GM19238 (cell line): ENCODE data around the gene THY1.
"Not testable (repeated sequence)": the region's sequence is repeated elsewhere in the genome, so short reads cannot be mapped to it uniquely, and the experiment has no call there.

ENCODE experiments used
- DNase-seq: peaks from one replicate; pipeline ENCODE4 v3.0.0; 2011; ENCODE audit warnings: low spot score; ENCODE audit not compliant: insufficient read length

THY1 gene

DNA sequence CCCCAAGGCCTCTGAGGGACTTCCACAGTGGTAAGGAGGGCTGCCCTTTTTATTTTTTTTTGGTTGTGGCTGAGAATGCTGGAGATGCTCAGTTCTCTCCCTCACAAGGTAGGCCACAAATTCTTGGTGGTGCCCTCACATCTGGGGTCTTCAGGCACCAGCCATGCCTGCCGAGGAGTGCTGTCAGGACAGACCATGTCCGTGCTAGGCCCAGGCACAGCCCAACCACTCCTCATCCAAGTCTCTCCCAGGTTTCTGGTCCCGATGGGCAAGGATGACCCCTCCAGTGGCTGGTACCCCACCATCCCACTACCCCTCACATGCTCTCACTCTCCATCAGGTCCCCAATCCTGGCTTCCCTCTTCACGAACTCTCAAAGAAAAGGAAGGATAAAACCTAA, 4.2 kb downstream of the THY1 start:
- DNase-seq, result no peak

DNA sequence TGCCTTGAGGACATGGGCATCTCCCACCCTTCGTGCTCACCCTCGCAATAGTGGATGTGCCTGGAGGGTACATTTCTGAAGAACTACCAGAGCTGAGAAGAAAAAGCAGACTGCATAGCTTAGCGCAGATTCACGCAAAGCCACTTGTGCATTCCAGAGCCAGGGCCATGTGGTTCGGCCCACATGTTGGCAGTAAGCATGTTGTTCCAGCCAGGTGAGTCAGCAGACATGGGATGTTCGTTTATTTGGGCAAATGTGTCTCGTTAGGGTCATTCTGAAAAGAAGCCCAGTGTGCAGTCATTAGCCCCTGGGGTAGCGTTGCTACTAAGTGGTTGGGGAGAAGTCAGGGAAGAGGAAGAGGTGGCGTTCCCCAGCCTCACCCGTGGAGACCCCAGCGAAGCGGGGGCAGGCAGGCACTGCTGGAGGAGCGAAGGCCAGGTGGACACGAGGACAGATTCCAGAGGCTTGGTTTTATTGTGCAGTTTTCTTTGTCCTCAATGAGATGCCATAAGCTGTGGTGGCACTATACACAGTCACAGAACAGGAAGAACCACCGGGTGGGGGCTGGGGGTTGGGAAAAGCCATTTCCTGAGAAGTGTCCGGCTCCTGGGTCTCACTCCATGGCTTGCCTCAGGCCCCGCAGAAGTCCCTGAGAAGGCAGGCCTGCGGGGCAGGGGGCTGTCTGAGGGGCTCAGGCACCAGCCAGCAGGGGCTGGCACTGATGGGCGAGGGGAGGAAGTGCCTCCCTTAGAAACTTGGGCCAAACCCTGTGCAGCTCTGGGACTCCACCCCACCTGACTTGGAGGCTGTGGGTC, 5.0 kb downstream of the THY1 start:
- no peak for DNase-seq

DNA sequence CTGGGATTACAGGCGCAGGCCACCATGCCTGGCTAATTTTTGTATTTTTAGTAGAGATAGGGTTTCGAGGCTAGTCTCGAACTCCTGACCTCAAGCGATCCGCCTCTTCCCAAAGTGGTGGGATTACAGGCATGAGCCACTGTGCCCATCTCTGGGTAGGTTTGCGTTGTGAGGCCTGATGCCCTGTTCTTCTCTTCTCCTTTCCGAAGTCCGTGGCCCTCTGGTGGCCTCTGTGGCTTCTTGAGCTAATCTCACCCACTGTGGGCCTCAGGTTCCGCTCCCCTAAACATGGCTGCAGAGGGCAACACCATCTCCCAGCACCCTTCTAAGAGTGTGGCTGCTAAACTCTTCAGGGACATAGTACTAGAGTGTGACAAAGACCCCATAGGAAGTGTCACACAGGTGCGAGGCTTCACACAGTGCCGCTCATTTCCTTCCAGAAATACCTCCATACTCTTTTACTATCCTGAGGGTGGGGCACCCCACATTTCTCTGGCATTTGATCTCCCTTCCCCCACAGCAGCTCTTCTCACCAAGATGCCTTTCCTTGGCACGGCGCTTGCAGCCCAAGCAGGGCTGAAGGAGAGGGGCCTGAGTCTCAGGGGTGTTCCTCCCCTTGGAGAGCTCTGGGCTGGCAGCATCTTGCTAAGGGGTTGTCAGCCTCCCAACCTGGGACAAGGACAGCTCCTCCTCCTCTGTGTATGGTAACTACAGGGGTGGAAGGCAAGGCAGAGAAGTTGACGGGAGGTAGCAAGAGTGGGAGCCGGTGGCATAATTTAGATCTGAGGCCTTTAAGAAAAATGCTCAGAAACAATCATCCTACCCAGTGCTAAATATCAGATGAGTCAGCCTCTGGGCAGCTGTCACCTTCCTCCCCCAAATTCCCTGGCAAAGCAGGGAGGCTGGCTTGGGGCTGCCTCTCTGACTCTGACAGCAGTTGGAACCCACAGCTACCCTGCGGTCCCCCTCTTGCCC, 6.1 kb downstream of the THY1 start:
- no peak for DNase-seq

DNA sequence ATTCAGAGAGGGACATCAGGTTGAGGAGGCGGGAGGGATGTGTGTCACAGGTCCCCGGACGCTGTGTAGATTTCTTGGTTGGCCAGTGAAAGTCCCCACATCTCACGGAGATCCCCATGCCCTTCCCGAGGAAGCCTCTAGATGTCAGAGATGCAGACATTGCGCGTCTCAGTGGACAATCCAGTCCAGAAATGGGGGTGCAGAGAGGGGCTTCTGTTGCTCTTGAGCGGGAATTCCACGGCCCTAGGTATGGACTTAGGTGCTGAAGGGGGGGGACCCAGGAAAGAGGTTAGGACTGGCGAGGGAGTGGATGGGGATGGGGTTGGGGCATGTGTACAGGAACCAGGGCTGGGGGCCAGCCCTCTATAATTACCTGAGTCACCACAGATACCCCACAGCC, 7.0 kb downstream of the THY1 start:
- DNase-seq, result no peak

DNA sequence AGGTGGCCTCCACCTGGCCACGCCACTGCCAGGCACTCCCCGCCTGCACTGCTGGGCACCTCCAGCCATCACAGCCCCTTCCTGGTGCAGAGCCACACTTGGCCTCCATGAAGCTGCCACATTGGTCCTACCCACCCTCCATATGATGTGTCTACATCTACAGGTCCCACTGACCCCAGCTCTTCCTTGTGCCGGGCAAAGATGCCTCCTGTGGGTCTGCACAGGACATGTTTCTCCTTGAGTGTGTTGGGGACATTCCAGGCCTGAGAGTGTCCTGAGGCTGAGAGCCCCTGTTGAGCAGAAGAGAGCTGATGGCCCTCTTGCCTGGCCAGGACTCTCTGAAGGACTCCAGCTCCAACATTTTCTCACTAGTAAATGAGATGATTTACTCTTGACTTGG, 7.5 kb downstream of the THY1 start:
- DNase-seq, result no peak

DNA sequence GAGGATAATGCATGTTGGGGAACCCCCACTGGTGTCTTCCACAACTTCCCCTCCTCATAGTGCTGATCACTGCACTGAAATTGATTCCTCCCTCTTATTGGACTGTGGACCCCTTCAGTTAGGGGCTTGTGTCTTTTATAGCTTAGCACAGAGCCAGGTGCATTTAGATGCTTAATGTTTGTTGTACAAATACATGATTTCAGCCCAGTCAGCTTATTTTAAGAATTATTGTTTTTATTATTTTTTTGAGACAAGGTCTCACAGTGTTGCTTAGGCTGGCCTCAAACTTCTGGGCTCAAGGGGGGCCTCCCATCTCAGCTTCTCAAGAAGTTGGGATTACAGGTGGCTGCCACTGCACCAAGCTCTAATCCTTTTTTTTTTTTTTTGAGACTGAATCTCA, 8.2 kb downstream of the THY1 start:
- DNase-seq, result no peak

DNA sequence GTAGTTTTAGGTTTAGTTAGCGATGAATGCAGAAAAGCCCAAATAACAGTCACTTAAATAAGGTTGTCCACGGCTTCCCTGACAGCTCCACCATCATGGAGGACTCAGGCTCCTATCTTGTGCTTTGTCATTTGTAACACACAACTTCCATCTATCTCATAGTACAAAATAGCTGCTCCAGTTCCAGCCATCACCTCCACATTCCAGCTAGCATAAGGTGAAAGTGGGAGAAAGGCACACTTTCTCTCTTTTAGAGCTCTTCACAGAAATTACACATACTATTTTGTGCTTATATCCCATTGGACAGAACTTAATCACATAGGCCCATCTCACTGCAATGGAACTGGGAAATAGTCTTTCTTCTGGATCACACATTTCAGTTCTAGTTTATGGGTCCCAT, 8.7 kb downstream of the THY1 start:
- no peak for DNase-seq

DNA sequence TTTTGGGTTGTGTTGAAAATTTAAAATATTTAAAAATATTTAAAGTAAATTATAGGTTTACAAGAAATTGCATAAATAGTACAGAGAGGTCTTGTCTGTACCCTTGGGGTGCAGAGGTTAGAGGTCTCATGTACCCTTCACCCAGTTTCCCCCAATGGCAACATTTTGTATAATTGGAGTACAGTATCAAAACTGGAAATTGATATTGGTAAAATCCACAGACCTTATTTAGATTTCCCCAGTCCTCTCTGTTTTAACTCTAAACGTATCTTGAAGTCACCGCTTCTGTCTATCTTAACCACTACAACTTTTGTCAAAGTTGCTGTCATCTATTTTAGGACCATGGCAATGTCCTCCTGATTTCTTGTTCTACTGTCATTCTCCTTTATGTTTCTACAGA, 10.9 kb downstream of the THY1 start:
- no peak for DNase-seq

DNA sequence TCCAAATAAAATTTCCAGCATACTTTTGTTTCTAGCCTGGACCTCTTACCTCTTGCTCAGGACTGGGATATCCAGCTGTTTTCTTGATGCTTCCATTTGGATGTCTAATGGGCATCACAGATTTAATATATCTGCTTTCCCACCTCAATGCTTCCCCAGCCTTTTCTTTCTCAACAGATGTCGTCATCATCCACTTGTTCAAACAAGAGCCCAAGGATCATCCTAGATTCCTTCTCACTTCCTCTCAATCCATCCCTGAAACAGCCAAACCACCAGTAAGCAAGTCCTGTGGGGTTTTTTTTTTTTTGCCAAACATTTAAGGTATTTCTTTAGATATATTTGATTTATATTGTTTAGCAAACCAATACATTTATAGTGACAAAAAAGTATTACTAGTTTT, 12.5 kb downstream of the THY1 start:
- DNase-seq, result no peak

DNA sequence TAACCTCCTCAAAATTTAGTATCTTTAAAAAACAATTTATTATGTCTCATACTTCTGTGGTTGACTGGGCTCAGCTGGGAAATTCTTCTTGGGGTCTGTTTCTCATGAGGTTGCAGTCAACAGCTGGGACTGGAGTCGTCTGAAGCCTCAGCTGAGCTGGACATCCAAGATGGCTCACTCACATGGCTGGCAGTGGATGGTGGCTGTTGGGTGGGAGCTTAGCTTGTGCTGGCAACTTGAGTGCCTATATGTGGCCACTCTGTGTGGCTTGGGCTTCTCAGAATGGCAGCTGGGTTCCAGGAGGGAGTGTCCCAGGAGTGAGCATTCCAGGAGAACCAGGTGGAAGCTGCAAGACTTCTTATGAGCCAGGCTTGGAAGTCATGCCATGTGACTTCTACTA, 13.2 kb downstream of the THY1 start:
- no peak for DNase-seq

DNA sequence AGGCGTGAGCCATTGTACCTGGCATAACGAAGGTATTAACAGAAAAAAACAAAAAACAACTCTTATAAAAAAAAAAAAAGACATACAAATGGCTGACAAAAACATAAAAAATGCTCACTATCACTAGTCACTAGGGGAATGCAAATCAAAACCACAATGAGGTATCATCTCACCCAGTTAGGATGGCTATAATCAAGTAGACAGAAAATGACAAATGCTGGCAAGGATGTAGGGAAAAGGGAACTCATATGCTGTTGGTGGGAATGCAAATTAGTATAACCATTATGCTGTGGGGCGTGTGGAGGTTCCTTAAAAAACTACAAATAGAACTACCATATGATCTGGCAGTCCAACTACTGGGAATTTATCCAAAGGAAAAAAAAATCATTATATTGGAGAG, 17.0 kb downstream of the THY1 start:
- DNase-seq, result no peak

DNA sequence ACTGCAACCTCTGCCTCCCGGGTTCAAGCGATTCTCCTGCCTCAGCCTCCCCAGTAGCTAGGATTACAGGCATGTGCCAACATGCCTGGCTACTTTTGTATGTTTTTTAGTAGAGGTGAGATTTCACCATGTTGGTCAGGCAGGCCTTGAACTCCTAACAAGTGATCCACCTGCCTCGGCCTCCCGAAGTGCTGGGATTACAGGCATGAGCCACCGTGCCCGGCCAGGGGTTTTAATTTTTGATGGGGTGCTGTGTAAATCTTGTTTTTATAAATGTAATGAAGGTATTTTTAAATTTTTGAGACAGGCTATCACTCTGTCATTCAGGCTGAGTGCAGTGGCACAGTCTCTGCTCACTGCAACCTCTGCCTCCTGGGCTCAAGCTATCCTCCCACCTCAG, 17.5 kb downstream of the THY1 start:
- DNase-seq, result not testable (repeated sequence)

DNA sequence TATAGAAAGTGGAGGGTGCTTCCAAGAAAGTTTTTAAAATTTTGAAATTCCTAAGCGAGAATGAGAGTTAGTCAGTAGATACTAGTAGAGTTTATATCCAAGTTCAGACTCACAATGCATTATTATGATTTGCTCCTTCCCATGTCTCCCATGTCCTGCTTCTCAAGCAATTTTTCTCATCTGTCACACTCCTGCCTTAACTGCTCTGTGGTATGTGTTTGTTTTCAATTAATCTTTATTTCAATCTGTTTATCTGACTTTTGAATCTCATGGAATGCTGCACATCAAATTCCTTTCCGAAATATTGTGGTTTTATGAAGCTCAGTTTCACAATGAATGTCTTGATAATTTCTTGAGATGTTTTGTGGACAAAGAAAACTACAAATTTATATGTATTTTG, 18.1 kb downstream of the THY1 start:
- no peak for DNase-seq

DNA sequence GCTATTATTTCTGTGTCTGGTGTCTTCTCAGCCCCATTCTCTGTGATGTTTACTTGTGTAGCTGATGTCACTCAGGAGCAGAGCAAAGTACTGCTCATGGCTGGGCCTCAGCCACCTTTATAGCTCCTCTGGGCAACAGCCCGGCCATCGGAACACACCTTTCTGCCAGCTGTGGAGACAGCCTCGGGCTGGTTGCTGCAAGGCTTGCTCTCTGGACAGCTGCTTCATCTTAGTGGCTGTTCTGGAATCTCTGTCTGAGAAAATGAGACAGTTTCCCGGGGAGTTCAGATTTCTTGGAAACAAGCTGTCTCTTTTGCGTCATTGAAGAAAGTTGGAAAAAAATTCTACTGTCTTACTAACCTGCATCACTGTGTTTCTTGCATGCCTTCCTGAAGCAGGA, 20.0 kb downstream of the THY1 start:
- no peak for DNase-seq

DNA sequence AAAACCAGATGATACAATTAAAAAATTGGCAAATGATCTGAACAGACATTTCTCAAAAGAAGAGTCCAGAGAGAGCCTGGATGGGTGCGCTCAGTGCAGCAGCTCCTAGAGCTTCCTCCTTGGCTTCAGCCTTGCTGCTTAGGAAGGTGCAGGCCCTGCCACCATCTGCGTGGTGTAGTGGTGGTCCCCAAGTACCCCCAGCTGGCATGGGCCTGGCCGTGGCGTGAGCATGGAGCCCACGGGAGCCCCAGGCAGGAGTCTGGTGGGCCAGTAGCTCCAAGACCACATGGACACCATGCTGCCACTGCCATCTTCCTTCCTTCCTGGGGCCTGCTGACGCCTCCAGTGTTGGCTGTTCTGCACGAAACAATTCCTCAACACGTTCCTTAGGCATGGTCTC, 20.5 kb downstream of the THY1 start:
- no peak for DNase-seq

DNA sequence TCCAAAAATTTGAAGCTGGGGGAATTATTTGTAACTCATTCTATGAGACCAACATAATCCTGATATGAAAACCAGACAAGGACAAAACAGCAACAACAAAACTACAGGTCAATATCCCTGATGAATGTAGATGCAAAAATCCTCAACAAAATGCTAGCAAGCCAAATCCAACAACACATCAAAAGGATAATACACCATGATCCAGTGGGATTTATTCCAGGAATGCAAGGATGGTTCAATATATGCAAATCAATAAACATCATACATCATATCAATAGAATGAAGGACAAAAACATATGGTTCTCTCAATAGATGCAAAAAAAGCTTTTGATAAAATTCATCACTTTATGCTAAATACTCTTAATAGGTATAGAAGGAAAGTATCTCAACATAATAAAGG, 22.1 kb downstream of the THY1 start:
- DNase-seq, result no peak

DNA sequence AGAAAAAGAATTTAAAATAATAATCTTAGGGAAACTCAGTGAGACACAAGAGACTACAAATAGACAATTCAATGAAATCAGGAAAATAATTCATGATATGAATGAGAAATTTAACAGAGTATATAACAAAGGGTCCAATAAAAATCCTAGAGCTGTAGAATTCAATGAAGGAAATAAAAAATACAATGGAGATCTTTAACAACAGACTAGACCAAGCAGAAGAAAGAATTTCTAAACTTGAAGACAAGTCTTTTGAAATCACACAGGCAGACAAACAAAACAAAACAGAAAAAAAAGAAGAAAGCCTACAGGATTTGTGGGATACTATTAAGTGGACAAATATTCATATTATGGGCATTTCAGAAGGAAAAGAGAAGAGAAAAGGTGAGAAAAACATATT, 25.2 kb downstream of the THY1 start:
- no peak for DNase-seq

DNA sequence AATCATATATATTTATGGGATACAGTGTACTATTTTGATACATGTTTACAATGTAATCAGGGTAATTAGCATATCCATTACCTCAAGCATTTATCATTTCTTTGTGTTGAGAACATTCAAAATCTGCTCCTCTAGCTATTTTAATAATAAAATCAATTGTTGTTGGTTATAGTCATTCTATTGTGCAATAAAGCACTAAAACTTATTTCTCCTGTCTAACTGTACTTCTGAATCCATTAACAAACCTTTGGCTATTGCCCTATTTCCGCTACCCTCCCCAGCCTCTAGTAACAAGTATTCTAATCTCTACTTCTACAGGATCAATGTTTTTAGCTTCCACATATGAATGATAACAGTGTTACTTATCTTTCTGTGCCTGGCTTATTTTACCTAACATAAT, 26.1 kb downstream of the THY1 start:
- DNase-seq, result no peak

DNA sequence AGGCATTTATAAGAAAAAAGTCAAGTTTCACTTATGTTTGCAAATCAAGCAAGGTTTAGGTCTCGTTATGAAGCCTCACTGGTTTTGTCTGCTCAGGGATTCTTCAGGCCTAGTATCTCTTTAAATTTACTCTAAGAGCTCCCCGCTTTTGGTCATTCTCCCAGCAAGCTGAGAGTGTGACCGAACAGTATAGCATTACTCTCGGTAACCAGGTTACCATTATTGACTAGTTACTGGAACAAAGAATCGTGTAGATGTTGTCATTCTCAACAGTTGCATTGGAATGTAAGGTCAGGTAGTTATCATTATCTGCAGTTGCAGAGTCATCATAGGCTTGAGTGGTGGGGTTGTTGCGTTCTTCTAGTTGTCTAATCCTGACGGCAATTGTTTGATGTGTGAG, 31.7 kb downstream of the THY1 start:
- no peak for DNase-seq

DNA sequence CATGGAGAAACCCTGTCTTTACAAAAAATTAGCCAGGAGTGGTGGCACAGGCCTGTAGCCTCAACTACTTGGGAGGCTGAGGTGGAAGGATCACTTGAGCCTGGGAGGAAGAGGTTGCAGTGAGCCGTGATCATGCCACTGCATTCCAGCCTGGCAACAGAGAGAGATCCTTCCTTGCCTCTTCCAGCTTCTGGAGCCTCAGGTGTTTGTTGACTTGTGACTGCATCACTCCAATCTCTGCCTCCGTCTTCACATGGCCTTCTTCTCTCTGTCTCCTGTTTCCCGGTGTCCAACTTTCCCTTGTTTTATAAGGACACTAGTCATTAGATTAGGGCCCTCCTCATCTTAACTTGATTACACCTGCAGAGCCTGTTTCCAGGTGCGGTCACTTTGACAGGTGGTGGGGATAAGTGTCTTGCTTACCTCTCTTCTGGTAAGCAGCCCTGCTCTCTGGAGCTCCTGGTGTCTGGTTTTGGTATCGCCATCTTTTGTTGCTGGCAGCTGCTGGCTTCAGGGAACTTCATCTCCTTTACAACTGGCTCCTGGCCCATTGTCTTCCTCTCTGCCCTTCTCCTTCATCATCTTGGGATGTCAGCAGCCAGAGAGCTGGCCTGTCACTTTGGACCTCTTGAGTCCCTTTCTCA, 33.2 kb downstream of the THY1 start:
- no peak for DNase-seq

DNA sequence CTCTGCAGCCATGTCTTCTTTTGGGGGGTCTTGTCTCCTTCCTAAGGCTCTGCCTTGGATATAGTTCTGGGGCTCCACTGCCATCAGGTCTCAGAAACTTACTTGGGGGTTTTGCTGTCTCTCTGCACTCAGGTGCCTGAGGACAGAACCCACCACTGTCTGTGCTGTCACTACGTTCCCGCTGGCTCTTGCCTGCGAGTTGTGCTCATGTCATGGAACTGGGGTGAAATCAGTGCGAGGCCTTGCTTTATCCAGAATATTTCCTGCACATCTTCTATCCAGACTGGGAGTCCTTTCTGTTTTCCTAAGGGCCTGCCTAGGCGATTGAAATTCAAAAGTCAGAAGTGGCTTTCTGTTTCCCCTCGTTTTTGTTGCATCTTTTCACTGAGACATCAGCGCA, 34.9 kb downstream of the THY1 start:
- no peak for DNase-seq

DNA sequence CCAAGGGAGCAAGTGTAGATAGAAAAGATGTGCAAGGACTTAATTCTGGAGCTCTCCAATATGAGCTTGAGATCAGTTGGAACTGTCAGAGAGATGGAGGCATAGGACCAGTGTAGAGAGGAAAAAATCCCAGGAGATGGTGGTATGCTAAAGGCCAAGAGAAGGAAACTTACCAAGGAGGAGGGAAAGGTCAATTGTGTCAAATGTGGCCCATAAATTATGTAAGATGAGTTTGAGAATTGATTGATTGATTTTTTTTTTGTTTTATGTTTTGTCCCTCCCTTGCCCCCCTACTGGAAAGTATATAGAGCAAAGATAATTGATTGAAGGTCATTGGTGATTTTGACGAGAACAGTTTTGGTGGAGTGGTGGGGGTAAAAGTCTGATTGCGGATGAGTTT, 38.6 kb downstream of the THY1 start:
- DNase-seq, result no peak
